Right ventricle myocardium superior (tissue), 1 donor: Measurements from ENCODE around the gene XRCC2. TPM values are rescaled to one million over a fixed set of nuclear protein-coding genes. Genes with fewer than 3 reads are reported as not detected.
"Not testable (repeated sequence)": the region's sequence is repeated elsewhere in the genome, so short reads cannot be mapped to it uniquely, and the experiment has no call there.

Source experiments
- ATAC-seq: fragments of 200-7000 bp; cut with Tn5 transposase; one replicate; pipeline ENCODE4 v1.9.1; 2020; ENCODE audit warnings: mild to moderate bottlenecking; ENCODE audit not compliant: poor library complexity
- DNase-seq: peaks from one replicate; pipeline ENCODE4 v3.0.0-alpha.2; 2020
- intact Hi-C: fragments of 100-400 bp; cut with DNase I; formaldehyde crosslinking; loops from one replicate; pipeline ENCODE4 v1.11.2; 2022
- total RNA-seq: library from RNA; stranded (reverse); fragmentation: NEBNext Ultra II Directional; extraction: Animal tissue kit (Norgen Biotek cat#: 25700); gene quantifications from one replicate; pipeline ENCODE4 v1.2.1, GENCODE V29; 2021
- donor health status: DM: no; HTN: yes; CAD: no; lungs with severe emphysema.

Gene XRCC2
- total RNA-seq, 1 donor from 2014 or later, result 0.38 TPM

GRCh38 chr7:152668975-152669374 is 7.0 kb downstream of the XRCC2 start:
- DNase-seq (no peak), ATAC-seq (no peak)
- intact Hi-C loops, result no loop called here

GRCh38 chr7:152667958-152668357 is 8.0 kb downstream of the XRCC2 start:
- ATAC-seq, result no peak
- no peak for DNase-seq
- intact Hi-C loops, result no loop called here

DNA sequence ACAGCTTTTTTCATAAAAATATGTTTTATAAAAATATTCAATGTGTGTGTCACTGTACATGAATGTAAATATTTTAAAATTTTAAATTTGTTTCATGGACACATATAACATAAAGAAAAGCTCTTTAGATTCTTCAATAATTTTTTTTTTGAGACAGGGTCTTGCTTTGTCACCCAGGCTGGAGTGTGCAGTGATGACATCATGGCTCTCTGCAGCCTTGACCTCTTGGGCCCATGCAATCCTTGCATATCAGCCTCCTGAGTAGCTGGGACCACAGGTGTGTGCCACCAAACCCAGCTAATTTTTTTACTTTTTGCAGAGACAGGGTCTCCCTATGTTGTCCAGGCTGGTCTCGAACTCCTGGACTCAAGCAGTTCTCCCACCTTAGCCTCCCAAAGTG is 9.9 kb downstream of the XRCC2 start:
- ATAC-seq (no peak), DNase-seq (no peak)
- intact Hi-C loops, result no loop called here

GRCh38 chr7:152664636-152665035 is 11.3 kb downstream of the XRCC2 start:
- no peak for ATAC-seq
- no peak for DNase-seq
- intact Hi-C loops, result no loop called here

- intact Hi-C loops, result no loop called here
- no peak for ATAC-seq
- DNase-seq, result no peak
Observed at GRCh38 chr7:152663931-152664330, 12.0 kb downstream of the XRCC2 start.

DNA sequence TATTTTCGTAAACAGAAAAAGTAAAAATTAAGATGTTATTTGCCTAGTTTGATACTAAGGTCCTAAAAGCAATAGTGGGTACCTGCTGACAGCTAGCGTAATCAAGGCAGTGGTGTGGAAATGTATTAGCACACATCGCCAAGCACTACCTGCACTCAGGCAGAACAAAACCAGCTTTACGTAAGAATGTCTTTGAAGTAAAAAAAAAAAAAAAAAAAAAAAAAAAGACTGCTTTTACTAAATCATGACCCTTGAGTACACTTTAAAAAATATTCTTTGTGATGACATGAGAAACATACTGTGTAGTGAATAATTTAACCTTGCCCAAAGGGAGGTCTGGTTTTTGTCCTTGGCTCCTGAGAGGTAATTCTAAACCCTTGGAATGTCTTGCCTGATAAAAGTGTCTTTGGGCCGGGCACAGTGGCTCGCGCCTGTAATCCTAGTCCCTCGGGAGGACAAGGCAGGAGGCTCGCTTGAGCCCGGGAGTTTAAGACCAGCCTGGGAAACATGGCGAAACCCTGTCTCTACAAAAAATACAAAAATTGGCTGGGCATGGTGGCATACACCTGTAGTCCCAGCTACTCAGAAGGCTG is 12.7 kb downstream of the XRCC2 start:
- ATAC-seq (no peak), DNase-seq (no peak)
- intact Hi-C loops, result no loop called here

- intact Hi-C loops, result no loop called here
- no peak for DNase-seq
- peak; percentile 92 for ATAC-seq
Observed at GRCh38 chr7:152661479-152661878, 14.5 kb downstream of the XRCC2 start.

- intact Hi-C loops, result no loop called here
- ATAC-seq, result no peak
- no peak for DNase-seq
Observed at GRCh38 chr7:152660021-152660420, 15.9 kb downstream of the XRCC2 start.

DNA sequence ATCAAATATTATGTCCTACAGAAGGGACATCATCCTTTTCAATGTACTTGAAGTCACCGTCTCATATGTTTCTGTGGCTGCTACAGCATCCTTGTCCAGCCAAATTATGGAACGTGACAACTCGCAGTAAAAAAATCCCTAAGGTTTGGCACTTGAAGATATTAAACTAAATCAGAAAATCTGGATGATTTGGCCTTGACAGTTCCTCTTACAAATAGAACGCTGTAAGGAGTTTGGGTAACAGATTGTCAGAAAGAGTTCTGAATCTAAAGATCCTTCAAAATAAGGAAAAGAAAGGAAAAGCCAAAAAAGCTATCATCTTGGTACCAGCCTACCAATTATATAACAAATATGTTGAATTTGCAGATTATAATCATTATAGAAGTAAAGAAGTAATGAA is 21.0 kb downstream of the XRCC2 start:
- DNase-seq (no peak), ATAC-seq (no peak)

GRCh38 chr7:152649220-152649619 is 26.7 kb downstream of the XRCC2 start:
- no peak for DNase-seq
- intact Hi-C loops, result no loop called here
- ATAC-seq, result no peak

More for the DNA sequence above, 21.0 kb downstream of the XRCC2 start:
- intact Hi-C loops, result no loop called here

DNA sequence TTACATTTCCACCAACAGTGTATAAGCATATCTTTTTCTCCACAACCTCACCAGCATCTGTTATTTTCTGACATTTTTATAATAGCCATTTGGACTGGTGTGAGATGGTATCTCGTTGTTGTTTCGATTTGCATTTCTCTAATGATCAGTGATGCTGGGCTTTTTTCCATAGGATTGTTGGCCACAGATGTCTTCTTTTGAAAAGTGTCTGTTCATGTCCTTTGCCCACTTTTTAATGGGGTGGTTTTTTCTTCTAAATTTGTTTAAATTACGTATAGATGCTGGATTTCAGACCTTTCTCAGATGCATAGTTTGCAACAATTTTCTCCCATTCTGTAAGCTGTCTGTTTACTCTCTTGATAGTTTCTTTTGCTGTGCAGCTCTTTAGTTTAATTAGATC is 28.9 kb downstream of the XRCC2 start:
- no peak for DNase-seq
- intact Hi-C loops, result no loop called here
- ATAC-seq, result no peak

DNA sequence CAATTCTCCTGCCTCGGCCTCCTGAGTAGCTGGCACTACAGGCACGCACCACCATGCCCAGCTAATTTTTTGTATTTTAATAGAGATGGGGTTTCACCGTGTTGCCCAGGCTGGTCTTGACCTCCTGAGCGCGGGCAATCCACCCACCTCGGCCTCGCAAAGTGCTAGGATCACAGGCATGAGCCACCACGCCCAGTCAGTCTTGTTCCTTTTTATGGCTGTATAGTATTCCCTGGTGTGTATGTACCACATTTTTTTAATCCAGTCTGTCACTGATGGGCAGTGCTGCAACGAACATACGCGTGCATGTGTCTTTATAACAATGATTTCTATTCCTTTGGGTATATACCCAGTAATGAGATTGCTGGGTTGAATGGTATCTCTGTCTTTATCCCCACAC is 29.4 kb downstream of the XRCC2 start:
- DNase-seq, ATAC-seq, intact Hi-C loops: not testable (repeated sequence)

- intact Hi-C loops, result no loop called here
- no peak for ATAC-seq
- no peak for DNase-seq
Observed at GRCh38 chr7:152643979-152644559, 31.9 kb downstream of the XRCC2 start.

- intact Hi-C loops, result no loop called here
- no peak for DNase-seq
- no peak for ATAC-seq
Observed at GRCh38 chr7:152641384-152641783, 34.6 kb downstream of the XRCC2 start.

DNA sequence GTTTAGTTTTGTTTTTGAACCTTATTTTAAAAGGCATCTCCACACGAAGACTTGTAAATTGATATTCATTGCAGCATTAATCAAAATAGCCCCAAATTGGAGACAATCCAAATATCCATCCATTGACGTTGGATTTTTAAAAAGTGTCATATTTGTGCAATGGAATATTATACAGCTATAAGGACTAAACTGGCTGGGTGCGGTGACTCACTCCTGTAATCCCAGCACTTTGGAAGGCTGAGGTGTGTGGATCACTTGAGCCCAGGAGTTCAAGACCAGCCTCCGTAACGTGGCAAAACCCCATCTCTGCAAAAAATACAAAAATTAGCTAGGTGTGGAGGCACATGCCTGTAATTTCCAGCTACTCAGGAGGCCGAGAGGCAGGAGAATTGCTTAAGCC is 35.1 kb downstream of the XRCC2 start:
- intact Hi-C loops, result no loop called here
- DNase-seq, result no peak
- ATAC-seq, result no peak

DNA sequence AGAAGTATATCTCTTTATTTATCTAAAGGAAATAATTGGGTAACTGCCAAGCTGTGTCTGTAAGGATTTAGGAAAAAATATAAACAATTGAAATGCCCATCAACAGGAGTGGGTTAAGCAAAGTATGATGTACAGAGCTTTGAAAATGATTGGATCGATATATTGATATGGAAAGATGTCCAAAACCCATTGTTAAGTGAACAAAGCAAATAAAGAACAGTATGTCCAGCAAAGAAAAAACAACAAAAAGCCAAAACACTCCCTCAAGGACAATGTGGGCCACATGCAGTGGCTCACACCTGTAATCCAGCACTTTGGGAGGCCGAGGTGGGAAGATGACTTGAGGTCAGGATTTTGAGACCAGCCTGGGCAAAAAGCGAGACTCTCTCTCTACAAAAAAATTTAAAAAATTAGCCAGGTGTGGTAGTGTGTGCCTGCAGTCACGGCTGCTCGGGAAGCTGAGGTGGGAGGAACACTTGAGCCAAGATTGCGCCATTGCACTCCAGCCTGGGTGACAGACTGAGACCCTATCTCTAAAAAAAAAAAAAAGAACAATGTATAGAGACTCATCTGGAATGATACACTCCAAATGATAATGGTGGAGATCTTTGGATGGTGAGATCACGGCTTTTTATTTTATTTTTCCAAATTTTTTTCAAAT is 37.9 kb downstream of the XRCC2 start:
- ATAC-seq, result no peak
- DNase-seq, result no peak
- intact Hi-C loops, result no loop called here

DNA sequence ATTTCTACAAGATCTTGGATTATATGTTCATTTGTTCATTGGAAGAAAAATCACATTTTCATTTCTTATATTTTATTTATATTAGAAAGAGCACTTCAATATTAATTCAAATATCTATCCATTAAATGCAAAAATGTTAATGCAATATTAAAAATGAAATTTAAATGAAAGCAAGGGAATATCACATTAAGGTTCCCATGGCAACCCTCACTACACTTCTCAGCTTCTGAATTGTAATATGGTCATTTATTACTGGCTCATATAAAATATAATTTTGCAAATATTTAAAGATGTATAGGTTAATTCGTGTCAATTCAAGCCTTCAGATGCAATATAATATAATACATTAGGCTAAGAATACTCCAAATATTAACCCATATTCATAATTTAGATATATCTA is 38.8 kb downstream of the XRCC2 start:
- intact Hi-C loops, result no loop called here
- ATAC-seq (no peak), DNase-seq (no peak)

DNA sequence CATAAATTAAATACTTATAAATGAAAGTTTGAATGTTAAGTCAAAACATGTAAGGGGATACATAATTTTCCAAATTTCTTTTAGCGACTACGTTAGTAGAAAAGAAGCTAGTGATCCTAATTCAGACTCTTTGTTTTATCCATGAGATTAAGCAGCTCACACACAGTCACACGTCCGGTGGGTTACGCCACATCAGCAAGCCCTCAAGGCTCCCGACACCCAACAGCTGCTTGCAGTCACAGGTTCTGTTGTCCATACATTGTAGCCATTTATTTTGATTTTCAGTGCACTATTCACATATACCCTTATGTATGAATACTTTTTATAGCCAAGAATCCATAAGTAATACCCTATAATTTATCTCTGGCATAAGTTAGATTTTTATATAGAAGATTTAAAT is 39.5 kb downstream of the XRCC2 start:
- DNase-seq, result no peak
- intact Hi-C loops, result no loop called here
- ATAC-seq, result no peak

- ATAC-seq (no peak), DNase-seq (no peak)
- intact Hi-C loops, result no loop called here
Observed at GRCh38 chr7:152633504-152633903, 42.4 kb downstream of the XRCC2 start.

- DNase-seq (no peak), ATAC-seq (no peak)
- intact Hi-C loops, result no loop called here
Observed at GRCh38 chr7:152633072-152633471, 42.9 kb downstream of the XRCC2 start.
